ENCODE data around the gene IFT57.

DNA sequence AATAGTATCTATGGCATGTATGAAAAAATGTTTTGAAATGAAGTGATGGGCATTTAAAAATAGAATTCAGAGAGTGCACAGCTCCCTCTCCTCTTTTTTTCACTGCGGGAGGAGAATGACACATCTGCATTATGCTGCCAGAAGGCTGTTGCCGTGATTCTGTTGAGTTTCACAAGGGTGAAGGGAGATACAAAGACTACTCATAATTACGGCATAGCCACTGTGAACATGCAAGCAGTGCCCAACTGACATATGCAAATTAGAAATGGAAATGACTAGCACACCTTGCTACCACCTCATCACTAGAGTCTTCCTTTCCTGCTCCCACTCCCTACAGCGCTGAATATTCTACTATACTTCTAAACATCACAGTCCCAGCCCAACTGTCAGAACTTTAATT is 20.1 kb downstream of the IFT57 start:
- no peak for TF ChIP-seq SPI1 (IDR thresholded peaks at IDR 0.05; ENCODE audit: borderline replicate concordance, low read depth)
- TF ChIP-seq, protein P1, sequence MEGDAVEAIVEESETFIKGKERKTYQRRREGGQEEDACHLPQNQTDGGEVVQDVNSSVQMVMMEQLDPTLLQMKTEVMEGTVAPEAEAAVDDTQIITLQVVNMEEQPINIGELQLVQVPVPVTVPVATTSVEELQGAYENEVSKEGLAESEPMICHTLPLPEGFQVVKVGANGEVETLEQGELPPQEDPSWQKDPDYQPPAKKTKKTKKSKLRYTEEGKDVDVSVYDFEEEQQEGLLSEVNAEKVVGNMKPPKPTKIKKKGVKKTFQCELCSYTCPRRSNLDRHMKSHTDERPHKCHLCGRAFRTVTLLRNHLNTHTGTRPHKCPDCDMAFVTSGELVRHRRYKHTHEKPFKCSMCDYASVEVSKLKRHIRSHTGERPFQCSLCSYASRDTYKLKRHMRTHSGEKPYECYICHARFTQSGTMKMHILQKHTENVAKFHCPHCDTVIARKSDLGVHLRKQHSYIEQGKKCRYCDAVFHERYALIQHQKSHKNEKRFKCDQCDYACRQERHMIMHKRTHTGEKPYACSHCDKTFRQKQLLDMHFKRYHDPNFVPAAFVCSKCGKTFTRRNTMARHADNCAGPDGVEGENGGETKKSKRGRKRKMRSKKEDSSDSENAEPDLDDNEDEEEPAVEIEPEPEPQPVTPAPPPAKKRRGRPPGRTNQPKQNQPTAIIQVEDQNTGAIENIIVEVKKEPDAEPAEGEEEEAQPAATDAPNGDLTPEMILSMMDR (IDR thresholded peaks at IDR 0.05; ENCODE audit: insufficient read depth, low read length), result no peak

Measured in HL-60 (cell line).